NB4 (cell line): Measurements from ENCODE around the gene CIAO2B.

Source experiments
- CTCF ChIP-seq: IDR thresholded peaks from one replicate; pipeline ENCODE4 v1.5.1; 2012; ENCODE audit warnings: low read depth, low read length
- MAX ChIP-seq: IDR thresholded peaks from 2 replicates; pipeline ENCODE4 v1.6.1; 2011; ENCODE audit warnings: low read depth, low read length

- TF ChIP-seq CTCF, result no peak
- no peak for TF ChIP-seq MAX
Observed at GRCh38 chr16:66949472-66949871, 15.3 kb upstream of the CIAO2B start.
